Measurements from ENCODE around the gene ARID1B. TPM values are rescaled to one million over a fixed set of nuclear protein-coding genes. Genes with fewer than 3 reads are reported as not detected.

ARID1B gene
- total RNA-seq, 1 donor from 2014 or later, result 101 TPM

GRCh38 chr6:156809446-156810178 lies 32.4 kb downstream of the ARID1B start:
- no peak overlapping the region for H3K4me3 Mint-ChIP-seq
- H3K36me3 Mint-ChIP-seq (ENCODE audit: low read depth), result no peaks in the 10 kb centered on the region
- no peak for DNase-seq (ENCODE audit: low read depth, low spot score)
- TF ChIP-seq CTCF (conservative IDR thresholded peaks at IDR 0.05), result no peak
- H3K27ac Mint-ChIP-seq (ENCODE audit: unreplicated experiment), result peak overlapping the region; percentile 57
- no peaks in the 10 kb centered on the region for H3K27me3 Mint-ChIP-seq (ENCODE audit: low read depth)
- H3K4me1 Mint-ChIP-seq, result peaks cover 54% of the 10 kb centered on the region
- H3K9me3 Mint-ChIP-seq, result no peaks in the 10 kb centered on the region

GRCh38 chr6:156814036-156814581 lies 36.9 kb downstream of the ARID1B start:
- no peak for DNase-seq (ENCODE audit: low read depth, low spot score)
- Mint-ChIP-seq H3K36me3 (ENCODE audit: low read depth) (no peaks in the 10 kb centered on the region), H3K27me3 (ENCODE audit: low read depth) (no peaks in the 10 kb centered on the region), H3K4me3 (no peak overlapping the region), H3K4me1 (peaks cover 42% of the 10 kb centered on the region), H3K9me3 (no peaks in the 10 kb centered on the region), H3K27ac (ENCODE audit: unreplicated experiment) (no peak overlapping the region)
- TF ChIP-seq CTCF (conservative IDR thresholded peaks at IDR 0.05), result no peak

- no peaks in the 10 kb centered on the region for H3K9me3 Mint-ChIP-seq
- DNase-seq (ENCODE audit: low read depth, low spot score), result no peak
- no peaks in the 10 kb centered on the region for H3K36me3 Mint-ChIP-seq (ENCODE audit: low read depth)
- H3K27ac Mint-ChIP-seq (ENCODE audit: unreplicated experiment), result peak overlapping the region; percentile 79
- peaks cover 46% of the 10 kb centered on the region for H3K4me1 Mint-ChIP-seq
- H3K27me3 Mint-ChIP-seq (ENCODE audit: low read depth), result no peaks in the 10 kb centered on the region
- no peak for TF ChIP-seq CTCF (conservative IDR thresholded peaks at IDR 0.05)
- H3K4me3 Mint-ChIP-seq, result no peak overlapping the region
Measured at GRCh38 chr6:156816505-156816904, 39.3 kb downstream of the ARID1B start.

GRCh38 chr6:156820089-156820798 lies 43.1 kb downstream of the ARID1B start:
- no peak for DNase-seq (ENCODE audit: low read depth, low spot score)

GRCh38 chr6:156821707-156822106 lies 44.5 kb downstream of the ARID1B start:
- Mint-ChIP-seq H3K27ac (ENCODE audit: unreplicated experiment) (no peak overlapping the region), H3K9me3 (no peaks in the 10 kb centered on the region), H3K4me1 (peaks cover 61% of the 10 kb centered on the region), H3K27me3 (ENCODE audit: low read depth) (no peaks in the 10 kb centered on the region), H3K36me3 (ENCODE audit: low read depth) (no peaks in the 10 kb centered on the region), H3K4me3 (no peak overlapping the region)
- DNase-seq (ENCODE audit: low read depth, low spot score), result no peak
- no peak for TF ChIP-seq CTCF (conservative IDR thresholded peaks at IDR 0.05)

More at GRCh38 chr6:156820089-156820798, 43.1 kb downstream of the ARID1B start:
- H3K4me1 Mint-ChIP-seq, result peaks cover 56% of the 10 kb centered on the region
- H3K36me3 Mint-ChIP-seq (ENCODE audit: low read depth), result no peaks in the 10 kb centered on the region
- no peaks in the 10 kb centered on the region for H3K9me3 Mint-ChIP-seq
- no peak for TF ChIP-seq CTCF (conservative IDR thresholded peaks at IDR 0.05)
- no peaks in the 10 kb centered on the region for H3K27me3 Mint-ChIP-seq (ENCODE audit: low read depth)
- H3K27ac Mint-ChIP-seq (ENCODE audit: unreplicated experiment), result no peak overlapping the region
- no peak overlapping the region for H3K4me3 Mint-ChIP-seq

All from neural crest cell (in vitro differentiated cells).